ENCODE measurements around the gene KRTAP1-5. TPM values are rescaled to one million over a fixed set of nuclear protein-coding genes. Genes with fewer than 3 reads are reported as not detected.

KRTAP1-5 gene
- total RNA-seq, result not detected

GRCh38 chr17:41026715-41027471 is at the start of gene KRTAP1-5:
TSS of gene KRTAP1-5 (minus strand) at chr17:41027208. CDS start at chr17:41027155, 53 bp downstream.
- Histone ChIP-seq H3K27ac (no peak within 1 kb of the TSS), H3K9me3 (no peaks in the 10 kb centered on the region), H3K4me3 (no peak within 1 kb of the TSS), H3K27me3 (no peaks in the 10 kb centered on the region), H3K9ac (ENCODE audit: low read depth in 2 of 2, low read length in 2 of 2) (no peak within 1 kb of the TSS), H3K36me3 (no peaks in the 10 kb centered on the region), H3K4me1 (no peaks in the 10 kb centered on the region)
- intact Hi-C loops (cut with DNase I), result no loop called here
- TF ChIP-seq CTCF (IDR thresholded peaks at IDR 0.05), result no peak
- DNase-seq, result no peak

- H3K9me3 ChIP-seq, result no peaks in the 10 kb centered on the region
- no peak overlapping the region for H3K27ac ChIP-seq
- TF ChIP-seq CTCF (IDR thresholded peaks at IDR 0.05), result no peak
- no peak overlapping the region for H3K4me3 ChIP-seq
- no peaks in the 10 kb centered on the region for H3K4me1 ChIP-seq
- H3K36me3 ChIP-seq, result no peaks in the 10 kb centered on the region
- DNase-seq, result no peak
- no peak overlapping the region for H3K9ac ChIP-seq (ENCODE audit: low read depth in 2 of 2, low read length in 2 of 2)
- intact Hi-C loops (cut with DNase I), result no loop called here
- no peaks in the 10 kb centered on the region for H3K27me3 ChIP-seq
These were observed 49.8 kb upstream of the KRTAP1-5 start for GRCh38 chr17:41076788-41077187.

- no peak for TF ChIP-seq CTCF (IDR thresholded peaks at IDR 0.05)
These were observed 46.7 kb upstream of the KRTAP1-5 start for GRCh38 chr17:41073676-41074075.

GRCh38 chr17:41071606-41072360 is 44.8 kb upstream of the KRTAP1-5 start:
- Histone ChIP-seq H3K9me3 (no peaks in the 10 kb centered on the region), H3K36me3 (no peaks in the 10 kb centered on the region), H3K27ac (no peak overlapping the region), H3K4me3 (no peak overlapping the region), H3K4me1 (no peaks in the 10 kb centered on the region), H3K27me3 (no peaks in the 10 kb centered on the region), H3K9ac (ENCODE audit: low read depth in 2 of 2, low read length in 2 of 2) (no peak overlapping the region)
- TF ChIP-seq CTCF (IDR thresholded peaks at IDR 0.05), result no peak
- no peak for DNase-seq
- intact Hi-C loops (cut with DNase I), result no loop called here

More at GRCh38 chr17:41073676-41074075, 46.7 kb upstream of the KRTAP1-5 start:
- H3K27ac ChIP-seq, result no peak overlapping the region
- DNase-seq, result no peak
- no peak overlapping the region for H3K9ac ChIP-seq (ENCODE audit: low read depth in 2 of 2, low read length in 2 of 2)
- H3K36me3 ChIP-seq, result no peaks in the 10 kb centered on the region
- no peaks in the 10 kb centered on the region for H3K27me3 ChIP-seq
- H3K4me3 ChIP-seq, result no peak overlapping the region
- intact Hi-C loops (cut with DNase I), result no loop called here
- H3K9me3 ChIP-seq, result no peaks in the 10 kb centered on the region
- no peaks in the 10 kb centered on the region for H3K4me1 ChIP-seq

GRCh38 chr17:41069031-41069430 is 42.0 kb upstream of the KRTAP1-5 start:
- H3K9ac ChIP-seq (ENCODE audit: low read depth in 2 of 2, low read length in 2 of 2), result no peak overlapping the region
- H3K36me3 ChIP-seq, result no peaks in the 10 kb centered on the region
- no peaks in the 10 kb centered on the region for H3K27me3 ChIP-seq
- H3K4me1 ChIP-seq, result no peaks in the 10 kb centered on the region
- TF ChIP-seq CTCF (IDR thresholded peaks at IDR 0.05), result no peak
- H3K27ac ChIP-seq, result no peak overlapping the region
- H3K9me3 ChIP-seq, result no peaks in the 10 kb centered on the region
- H3K4me3 ChIP-seq, result no peak overlapping the region
- DNase-seq, result no peak
- intact Hi-C loops (cut with DNase I), result no loop called here

Data from colonic mucosa (tissue), 4 donors.